CD8-positive, alpha-beta memory T cell (primary cell): ENCODE results near the gene KPNA1. TPM values are rescaled to one million over a fixed set of nuclear protein-coding genes. Genes with fewer than 3 reads are reported as not detected.

Experiments used
- CTCF ChIA-PET: fragments of 350-600 bp; sonication (Branson Sonifier 250); formaldehyde crosslinking; loops from one replicate; lab custom pipeline; 2021; ENCODE audit warnings: antibody characterized with exemption; lab: Charles Lee
- POLR2A ChIA-PET: fragments of 350-600 bp; sonication (Branson Sonifier 250); formaldehyde crosslinking; loops from one replicate; lab custom pipeline; 2021; ENCODE audit warnings: antibody characterized with exemption; lab: Charles Lee
- DNase-seq, 5 donors: peaks; one replicate each; pipeline versions ENCODE4 v3.0.0 to v3.0.0-alpha.2; 2020 to 2022; ENCODE audit warnings: mixed read lengths in 1 of 5
- H3K27ac ChIP-seq: one replicate; pipeline ENCODE4 v1.7.0; 2013; ENCODE audit warnings: low read depth, mild to moderate bottlenecking, low read length, moderate library complexity
- H3K27me3 ChIP-seq: 2 replicates; pipeline ENCODE4 v1.7.0; 2013; ENCODE audit warnings: low read length, mild to moderate bottlenecking; ENCODE audit not compliant: insufficient read depth, poor library complexity, severe bottlenecking
- H3K36me3 ChIP-seq: 2 replicates; pipeline ENCODE4 v1.7.0; 2013; ENCODE audit warnings: mild to moderate bottlenecking, low read length, moderate library complexity; ENCODE audit not compliant: insufficient read depth
- H3K4me1 ChIP-seq: 2 replicates; pipeline ENCODE4 v1.7.0; 2013; ENCODE audit warnings: mild to moderate bottlenecking, low read length, moderate library complexity; ENCODE audit not compliant: insufficient read depth
- H3K4me3 ChIP-seq: 2 replicates; pipeline ENCODE4 v1.7.0; 2013; ENCODE audit warnings: mild to moderate bottlenecking, low read length
- H3K9me3 ChIP-seq: 2 replicates; pipeline ENCODE4 v1.7.0; 2013; ENCODE audit warnings: mild to moderate bottlenecking, low read length
- H3K27ac Mint-ChIP-seq, 8 donors: one replicate each; pipeline ENCODE4 v1.8.0; 2020 to 2021; ENCODE audit warnings: mixed read lengths in 8 of 8, mild to moderate bottlenecking in 6 of 8, inconsistent platforms in 3 of 8, moderate library complexity in 3 of 8
- H3K27me3 Mint-ChIP-seq, 2 donors: one replicate each; pipeline ENCODE4 v1.8.0; 2020 to 2021; ENCODE audit warnings: mixed read lengths in 2 of 2, mild to moderate bottlenecking in 1 of 2, moderate library complexity in 1 of 2
- H3K36me3 Mint-ChIP-seq, 3 donors: one replicate each; pipeline ENCODE4 v1.8.0; 2020 to 2021; ENCODE audit warnings: mixed read lengths in 3 of 3, inconsistent platforms in 1 of 3, mild to moderate bottlenecking in 1 of 3
- H3K4me1 Mint-ChIP-seq, 3 donors: one replicate each; pipeline ENCODE4 v1.8.0; 2020 to 2021; ENCODE audit warnings: mixed read lengths in 3 of 3, inconsistent platforms in 1 of 3, mild to moderate bottlenecking in 1 of 3
- H3K4me3 Mint-ChIP-seq, 7 donors: one replicate each; pipeline ENCODE4 v1.8.0; 2020 to 2021; ENCODE audit warnings: mixed read lengths in 7 of 7, mild to moderate bottlenecking in 6 of 7, moderate library complexity in 4 of 7, inconsistent platforms in 2 of 7
- H3K9me3 Mint-ChIP-seq, 5 donors: one replicate each; pipeline ENCODE4 v1.8.0; 2020 to 2022; ENCODE audit warnings: mixed read lengths in 5 of 5, mild to moderate bottlenecking in 3 of 5, moderate library complexity in 2 of 5, inconsistent platforms in 1 of 5
- polyA plus RNA-seq: library from polyadenylated mRNA; unstranded; fragments of 300-500 nt; fragmentation: Illumina TruSeq; gene quantifications from one replicate; pipeline ENCODE4 v1.2.3, GENCODE V29; 2021
- total RNA-seq, 2 experiments: library from RNA; stranded (reverse); gene quantifications; one replicate each; pipeline ENCODE4 v1.2.3, GENCODE V29; 2021

Gene KPNA1
- total and polyA plus RNA-seq, 3 experiments from 2014 or later = 49.1 to 60.4 (median 58.6) TPM

DNA sequence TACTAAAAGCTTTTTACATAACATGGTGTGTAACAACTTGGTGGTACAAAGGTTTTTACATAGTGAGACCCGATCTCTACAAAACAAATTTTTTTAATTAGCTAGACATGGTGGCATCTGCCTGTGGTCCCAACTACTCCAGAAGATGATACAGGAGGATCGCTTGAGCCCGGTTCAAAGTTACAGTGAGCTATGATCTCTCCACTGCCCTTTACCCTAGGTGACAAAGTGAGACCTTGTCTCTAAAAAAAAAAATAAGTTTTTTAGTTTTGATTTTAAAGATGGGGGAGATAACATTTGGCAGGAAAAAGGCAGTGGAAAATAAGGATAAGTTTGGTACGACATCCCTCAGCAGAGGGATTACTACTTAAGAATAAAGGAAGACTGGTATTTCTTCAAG lies 124.8 kb downstream of the KPNA1 start:
- no peak for DNase-seq
- Mint-ChIP-seq H3K4me3 (no peak overlapping the region), H3K27ac (peak overlapping the region in 2 of 8 donors; percentile 12 to 42), H3K36me3 (peaks cover 0 to 28% (median 8%) of the 10 kb centered on the region in 3 donors), H3K9me3 (no peaks in the 10 kb centered on the region), H3K27me3 (no peaks in the 10 kb centered on the region), H3K4me1 (peaks cover 14 to 36% (median 28%) of the 10 kb centered on the region in 3 donors)
- H3K4me3 ChIP-seq = no peak overlapping the region
- no peak overlapping the region for H3K27ac ChIP-seq
- H3K4me1 ChIP-seq = peaks cover 17% of the 10 kb centered on the region
- H3K36me3 ChIP-seq = no peaks in the 10 kb centered on the region
- POLR2A ChIA-PET = no interaction called here
- no peaks in the 10 kb centered on the region for H3K27me3 ChIP-seq
- no peaks in the 10 kb centered on the region for H3K9me3 ChIP-seq
- CTCF ChIA-PET = interaction anchor here (1.0 to 1.7 kb wide), 2 partner anchors 18 to 289 kb away, joined by 3 to 7 read pairs; no protein-coding TSS in a partner anchor

DNA sequence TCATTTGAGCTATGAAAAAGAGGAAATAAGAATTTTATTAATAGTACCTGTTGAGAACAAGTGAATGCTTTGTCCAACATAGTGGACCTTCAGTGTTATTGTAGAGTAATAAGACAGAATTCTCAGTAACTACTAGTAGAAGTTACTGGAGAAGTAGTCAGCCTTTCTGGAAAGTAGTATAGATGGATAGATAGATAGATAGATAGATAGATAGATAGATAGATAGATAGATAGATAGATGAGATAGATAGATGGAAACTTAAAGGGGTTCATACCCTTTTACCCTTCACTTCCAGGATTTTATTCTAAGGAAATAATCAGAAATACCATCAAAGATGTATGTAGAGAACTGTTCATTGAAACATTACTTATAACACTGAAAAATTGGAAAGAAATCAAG lies 125.5 kb downstream of the KPNA1 start:
- H3K27ac Mint-ChIP-seq = no peak overlapping the region

DNA sequence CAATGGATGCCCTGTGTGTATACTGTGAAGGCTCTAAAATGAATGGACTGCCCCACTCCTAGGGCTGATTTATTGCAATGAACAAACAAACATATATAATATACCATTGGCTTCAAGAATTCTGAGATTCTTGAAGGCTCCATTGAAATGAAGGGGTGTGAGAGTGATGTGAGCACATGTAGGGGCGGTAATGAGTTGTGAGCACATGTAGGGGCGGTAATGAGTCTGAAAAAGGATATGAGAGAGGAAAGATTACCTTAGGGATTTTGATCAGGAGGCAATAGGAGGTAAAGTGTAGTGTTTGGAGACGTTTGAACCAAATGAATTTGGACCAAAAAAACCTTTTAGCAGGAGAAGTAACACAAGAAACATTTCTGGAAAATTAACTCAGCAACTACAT lies 127.0 kb downstream of the KPNA1 start:
- DNase-seq = no peak
- H3K9me3 ChIP-seq = no peaks in the 10 kb centered on the region
- no peaks in the 10 kb centered on the region for H3K27me3 ChIP-seq
- Mint-ChIP-seq H3K9me3 (no peaks in the 10 kb centered on the region), H3K4me3 (peak overlapping the region in 1 of 7 donors; percentile 23), H3K4me1 (peaks cover 30 to 49% (median 48%) of the 10 kb centered on the region in 3 donors), H3K36me3 (peaks cover 0 to 25% (median 8%) of the 10 kb centered on the region in 3 donors), H3K27ac (no peak overlapping the region), H3K27me3 (no peaks in the 10 kb centered on the region)
- H3K27ac ChIP-seq = no peak overlapping the region
- H3K4me1 ChIP-seq = peaks cover 23% of the 10 kb centered on the region
- ChIA-PET CTCF (no interaction called here), POLR2A (no interaction called here)
- H3K4me3 ChIP-seq = no peak overlapping the region
- H3K36me3 ChIP-seq = no peaks in the 10 kb centered on the region

More for the DNA sequence above, 125.5 kb downstream of the KPNA1 start:
- ChIA-PET CTCF (interaction anchor here (1.0 to 1.7 kb wide), 2 partner anchors 19 to 290 kb away, joined by 3 to 7 read pairs; no protein-coding TSS in a partner anchor), POLR2A (interaction anchor here (0.7 kb wide), 2 partner anchors 24 to 674 kb away, joined by 3 to 8 read pairs; no protein-coding TSS in a partner anchor)
- Histone ChIP-seq H3K9me3 (no peaks in the 10 kb centered on the region), H3K36me3 (no peaks in the 10 kb centered on the region), H3K27me3 (no peaks in the 10 kb centered on the region), H3K27ac (no peak overlapping the region), H3K4me3 (no peak overlapping the region), H3K4me1 (peaks cover 23% of the 10 kb centered on the region)
- H3K36me3 Mint-ChIP-seq = peaks cover 0 to 26% (median 8%) of the 10 kb centered on the region in 3 donors
- H3K27me3 Mint-ChIP-seq = no peaks in the 10 kb centered on the region
- H3K4me3 Mint-ChIP-seq = no peak overlapping the region
- H3K4me1 Mint-ChIP-seq = peaks cover 20 to 43% (median 35%) of the 10 kb centered on the region in 3 donors
- no peaks in the 10 kb centered on the region for H3K9me3 Mint-ChIP-seq
- no peak for DNase-seq

DNA sequence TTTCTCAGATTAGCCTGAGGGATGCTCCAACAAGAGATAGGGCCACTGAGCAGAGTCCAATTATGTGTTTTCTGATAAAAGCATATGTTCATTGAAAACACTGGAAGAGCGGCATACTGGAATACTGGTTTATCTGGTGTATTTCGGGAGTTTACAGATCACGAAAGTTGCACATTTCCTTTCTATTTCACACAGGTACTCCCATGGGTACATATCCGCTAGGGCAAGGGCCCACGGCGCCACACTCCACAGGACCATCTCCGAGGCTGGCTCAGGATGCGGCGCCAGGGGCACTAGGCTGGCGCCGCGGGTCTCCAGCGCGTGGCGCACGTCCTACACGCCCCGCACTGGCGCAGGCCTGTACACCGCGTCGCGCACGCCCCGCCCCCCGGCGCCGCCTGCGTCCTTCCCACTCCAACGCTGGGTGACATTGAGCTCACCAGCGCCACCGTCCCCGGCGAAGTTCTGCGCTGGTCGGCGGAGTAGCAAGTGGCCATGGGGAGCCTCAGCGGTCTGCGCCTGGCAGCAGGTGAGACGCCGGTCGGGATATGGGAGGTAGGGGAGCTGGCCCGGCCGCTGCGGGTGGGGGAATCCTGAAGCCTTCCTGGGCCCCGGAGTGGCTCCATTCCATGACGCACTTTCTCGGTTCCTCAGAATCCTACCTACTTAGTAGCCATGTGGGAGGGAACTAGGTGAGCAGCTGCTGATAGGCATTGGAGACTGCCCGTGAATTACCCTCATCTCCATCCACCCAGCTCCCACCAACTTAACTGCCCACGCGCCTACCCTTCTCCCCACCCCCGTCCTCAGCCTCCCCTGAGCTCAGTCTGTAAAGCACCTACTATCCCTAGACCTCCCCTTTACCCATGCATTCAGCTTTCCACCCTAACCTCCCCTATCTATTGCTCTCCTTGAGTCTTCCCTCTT lies 130.7 kb downstream of the KPNA1 start, which contains the start of gene FAM162A:
FAM162A (plus strand) TSS at position 412 of the 927 bp plus-strand sequence; CDS start at position 496, 84 bp downstream.
- CTCF ChIA-PET = interaction anchor here (0.6 to 2.8 kb wide), 21 partner anchors 8 to 838 kb away, joined by 3 to 19 read pairs (median 4); partner anchors contain the start of genes HSPBAP1, KPNA1, PARP14 and POLQ
- Mint-ChIP-seq H3K27me3 (no peaks in the 10 kb centered on the region), H3K4me1 (peaks cover 39 to 58% (median 55%) of the 10 kb centered on the region in 3 donors), H3K36me3 (peaks cover 0 to 26% (median 8%) of the 10 kb centered on the region in 3 donors), H3K9me3 (no peaks in the 10 kb centered on the region), H3K4me3 (peak within 1 kb of the TSS; percentile 90 to 98 (median 95)), H3K27ac (peak within 1 kb of the TSS; percentile 92 to 99 (median 96))
- H3K36me3 ChIP-seq = no peaks in the 10 kb centered on the region
- peak within 1 kb of the TSS; percentile 82 for H3K27ac ChIP-seq
- no peaks in the 10 kb centered on the region for H3K27me3 ChIP-seq
- peak; percentile 90 to 94 (median 92) for DNase-seq
- H3K9me3 ChIP-seq = no peaks in the 10 kb centered on the region
- peaks cover 30% of the 10 kb centered on the region for H3K4me1 ChIP-seq
- POLR2A ChIA-PET = interaction anchor here (0.5 to 2.7 kb wide), 14 partner anchors 9 to 1109 kb away, joined by 3 to 45 read pairs (median 4); partner anchors contain the start of genes DTX3L, HSPBAP1, KPNA1 and PARP9
- H3K4me3 ChIP-seq = peak within 1 kb of the TSS; percentile 74

DNA sequence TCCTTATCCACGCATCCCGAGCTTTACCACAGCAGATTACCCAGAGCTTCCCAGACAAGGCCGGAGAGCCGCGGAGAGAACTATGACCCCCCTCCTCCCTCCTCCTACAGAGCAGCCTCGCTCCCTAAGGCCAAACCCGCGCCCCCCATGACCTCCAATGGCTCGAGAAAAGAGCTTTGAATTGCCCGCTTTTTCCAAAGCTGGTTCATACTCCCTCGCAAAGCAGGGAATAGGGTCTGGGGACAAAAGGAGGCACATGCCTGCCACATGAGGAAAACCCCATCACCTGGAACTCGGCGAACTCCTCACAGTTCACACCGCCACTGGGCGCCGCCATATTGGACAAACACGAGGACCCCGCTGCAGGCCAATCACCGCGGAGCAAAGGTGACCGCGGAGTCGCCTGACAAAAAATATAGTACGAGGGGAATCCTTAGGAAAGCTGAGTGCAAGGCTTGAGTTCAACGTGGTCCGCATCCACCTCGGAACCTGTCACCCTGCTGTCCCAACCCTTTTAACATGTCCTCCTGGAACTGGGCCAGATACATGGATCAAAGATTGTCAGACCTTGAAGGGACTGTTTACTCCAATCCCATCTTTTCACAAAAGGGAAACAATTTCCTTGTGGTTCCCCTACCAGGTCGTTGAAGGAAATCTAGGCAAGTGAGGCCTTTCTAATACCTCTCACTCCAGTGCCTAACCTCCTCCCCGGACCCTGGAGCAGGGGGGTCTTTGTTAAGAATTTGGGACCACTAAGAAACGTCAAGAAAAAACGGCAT lies 131.7 kb downstream of the KPNA1 start, which contains the start of gene MIX23:
MIX23 (minus strand) TSS at position 344 of the 779 bp plus-strand sequence; CDS start at position 337, 7 bp downstream.
- H3K27ac Mint-ChIP-seq = peak within 1 kb of the TSS; percentile 92 to 99 (median 96)
- H3K4me1 ChIP-seq = peaks cover 30% of the 10 kb centered on the region
- no peaks in the 10 kb centered on the region for H3K27me3 ChIP-seq
- peaks cover 36 to 53% (median 51%) of the 10 kb centered on the region in 3 donors for H3K4me1 Mint-ChIP-seq
- no peaks in the 10 kb centered on the region for H3K9me3 Mint-ChIP-seq
- peaks cover 0 to 24% (median 4%) of the 10 kb centered on the region in 3 donors for H3K36me3 Mint-ChIP-seq
- no peaks in the 10 kb centered on the region for H3K9me3 ChIP-seq
- CTCF ChIA-PET = interaction anchor here (1.0 to 2.4 kb wide), 4 partner anchors 10 to 837 kb away, joined by 3 to 14 read pairs (median 6); partner anchors contain the start of gene POLQ
- H3K36me3 ChIP-seq = no peaks in the 10 kb centered on the region
- H3K4me3 Mint-ChIP-seq = peak within 1 kb of the TSS; percentile 90 to 98 (median 95)
- POLR2A ChIA-PET = interaction anchor here (0.6 to 2.7 kb wide), 8 partner anchors 29 to 1203 kb away, joined by 3 to 45 read pairs (median 4); partner anchors contain the start of genes DTX3L, HSPBAP1, KPNA1 and PARP14
- H3K27me3 Mint-ChIP-seq = no peaks in the 10 kb centered on the region
- peak; percentile 73 to 88 (median 80) for DNase-seq
- peak within 1 kb of the TSS; percentile 74 for H3K4me3 ChIP-seq
- peak within 1 kb of the TSS; percentile 82 for H3K27ac ChIP-seq

DNA sequence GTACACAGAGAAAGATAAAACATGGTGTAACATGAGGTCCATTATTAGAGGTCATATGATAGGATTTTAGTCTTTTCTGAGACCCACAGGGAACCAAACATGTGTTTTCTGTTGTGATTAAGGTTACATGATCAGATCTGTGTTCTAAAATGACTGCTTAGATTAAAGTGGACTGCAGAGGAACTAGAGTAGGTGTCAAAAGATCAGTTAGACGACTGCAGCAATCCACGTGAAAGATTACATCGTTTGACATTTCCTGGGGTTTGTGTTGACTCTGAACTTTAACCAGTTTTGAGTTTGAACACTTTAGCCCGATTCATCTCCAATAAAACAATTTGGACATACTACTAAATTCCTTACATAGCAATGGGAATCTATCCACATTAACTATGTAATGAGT lies 136.8 kb downstream of the KPNA1 start:
- H3K4me1 ChIP-seq = peaks cover 7% of the 10 kb centered on the region
- peaks cover 10 to 20% (median 13%) of the 10 kb centered on the region in 3 donors for H3K4me1 Mint-ChIP-seq
- H3K27me3 Mint-ChIP-seq = no peaks in the 10 kb centered on the region
- no peak for DNase-seq
- CTCF ChIA-PET = no interaction called here
- H3K9me3 Mint-ChIP-seq = no peaks in the 10 kb centered on the region
- peaks cover 0 to 21% (median 4%) of the 10 kb centered on the region in 3 donors for H3K36me3 Mint-ChIP-seq
- no peak overlapping the region for H3K27ac Mint-ChIP-seq
- no peak overlapping the region for H3K27ac ChIP-seq
- POLR2A ChIA-PET = no interaction called here
- no peaks in the 10 kb centered on the region for H3K36me3 ChIP-seq
- H3K4me3 ChIP-seq = no peak overlapping the region
- H3K9me3 ChIP-seq = no peaks in the 10 kb centered on the region
- no peaks in the 10 kb centered on the region for H3K27me3 ChIP-seq
- no peak overlapping the region for H3K4me3 Mint-ChIP-seq

DNA sequence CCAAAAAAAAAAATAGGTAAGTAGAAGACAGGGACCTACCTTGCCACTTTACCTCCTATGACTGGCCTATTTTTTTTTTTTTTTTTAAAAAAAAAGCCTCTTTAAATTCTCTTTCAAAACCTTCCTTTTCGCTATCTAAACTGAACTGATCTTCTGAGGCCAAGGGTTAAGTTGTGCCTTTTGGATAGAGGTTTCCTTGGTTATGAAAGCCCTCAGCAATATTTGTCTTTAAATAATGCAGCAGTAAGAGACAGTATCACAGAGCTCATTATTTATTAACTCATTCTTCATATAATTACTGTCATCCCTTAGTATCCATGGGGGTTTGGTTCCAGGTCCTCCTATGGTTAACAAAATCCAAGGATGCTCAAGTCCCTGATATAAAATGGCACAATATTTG lies 140.7 kb downstream of the KPNA1 start:
- POLR2A ChIA-PET = no interaction called here
- CTCF ChIA-PET = no interaction called here
- H3K27ac ChIP-seq = no peak overlapping the region
- peaks cover 0 to 39% (median 12%) of the 10 kb centered on the region in 3 donors for H3K36me3 Mint-ChIP-seq
- H3K27me3 ChIP-seq = no peaks in the 10 kb centered on the region
- no peaks in the 10 kb centered on the region for H3K9me3 ChIP-seq
- peak overlapping the region in 1 of 8 donors; percentile 19 for H3K27ac Mint-ChIP-seq
- no peak overlapping the region for H3K4me3 ChIP-seq
- no peak overlapping the region for H3K4me3 Mint-ChIP-seq
- H3K9me3 Mint-ChIP-seq = no peaks in the 10 kb centered on the region
- no peaks in the 10 kb centered on the region for H3K27me3 Mint-ChIP-seq
- no peaks in the 10 kb centered on the region for H3K4me1 ChIP-seq
- H3K36me3 ChIP-seq = peaks cover 4% of the 10 kb centered on the region
- H3K4me1 Mint-ChIP-seq = peaks cover 0 to 7% (median 0%) of the 10 kb centered on the region in 3 donors
- DNase-seq = no peak
